ENCODE data around the gene TECPR1.

DNA sequence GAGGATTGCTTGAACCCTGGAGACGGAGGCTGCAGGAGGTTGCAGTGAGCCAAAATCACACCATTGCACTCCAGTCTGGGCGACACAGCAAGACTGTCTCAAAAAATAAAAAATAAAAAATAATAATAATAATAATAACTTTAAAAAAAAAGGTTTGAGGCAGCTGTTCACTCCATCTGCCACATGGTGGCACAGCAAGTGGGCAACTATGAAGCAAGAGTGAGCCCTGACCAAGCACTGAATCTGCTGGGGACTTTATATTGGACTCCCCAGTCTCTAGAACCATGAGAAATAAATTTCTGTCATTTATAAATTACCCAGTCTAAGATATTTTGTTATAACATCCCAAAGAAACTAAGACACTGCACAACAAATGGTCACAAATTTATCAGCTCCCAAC lies 14.8 kb upstream of the TECPR1 start:
- TF ChIP-seq, protein P1, sequence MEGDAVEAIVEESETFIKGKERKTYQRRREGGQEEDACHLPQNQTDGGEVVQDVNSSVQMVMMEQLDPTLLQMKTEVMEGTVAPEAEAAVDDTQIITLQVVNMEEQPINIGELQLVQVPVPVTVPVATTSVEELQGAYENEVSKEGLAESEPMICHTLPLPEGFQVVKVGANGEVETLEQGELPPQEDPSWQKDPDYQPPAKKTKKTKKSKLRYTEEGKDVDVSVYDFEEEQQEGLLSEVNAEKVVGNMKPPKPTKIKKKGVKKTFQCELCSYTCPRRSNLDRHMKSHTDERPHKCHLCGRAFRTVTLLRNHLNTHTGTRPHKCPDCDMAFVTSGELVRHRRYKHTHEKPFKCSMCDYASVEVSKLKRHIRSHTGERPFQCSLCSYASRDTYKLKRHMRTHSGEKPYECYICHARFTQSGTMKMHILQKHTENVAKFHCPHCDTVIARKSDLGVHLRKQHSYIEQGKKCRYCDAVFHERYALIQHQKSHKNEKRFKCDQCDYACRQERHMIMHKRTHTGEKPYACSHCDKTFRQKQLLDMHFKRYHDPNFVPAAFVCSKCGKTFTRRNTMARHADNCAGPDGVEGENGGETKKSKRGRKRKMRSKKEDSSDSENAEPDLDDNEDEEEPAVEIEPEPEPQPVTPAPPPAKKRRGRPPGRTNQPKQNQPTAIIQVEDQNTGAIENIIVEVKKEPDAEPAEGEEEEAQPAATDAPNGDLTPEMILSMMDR (tag by site-specific recombination; IDR thresholded peaks at IDR 0.05): no peak
- TF ChIP-seq MZF1 (tag by site-specific recombination; IDR thresholded peaks at IDR 0.05; ENCODE audit: borderline replicate concordance) (no peak), ZNF221 (tag by site-specific recombination; IDR thresholded peaks at IDR 0.05; ENCODE audit: borderline replicate concordance) (no peak), ZNF610 (tag by site-specific recombination; IDR thresholded peaks at IDR 0.05; ENCODE audit: borderline replicate concordance) (no peak), ZXDB (tag by site-specific recombination; IDR thresholded peaks at IDR 0.05) (no peak), KLF16 (tag by site-specific recombination; IDR thresholded peaks at IDR 0.05) (no peak)
- TF ChIP-seq, protein P2, sequence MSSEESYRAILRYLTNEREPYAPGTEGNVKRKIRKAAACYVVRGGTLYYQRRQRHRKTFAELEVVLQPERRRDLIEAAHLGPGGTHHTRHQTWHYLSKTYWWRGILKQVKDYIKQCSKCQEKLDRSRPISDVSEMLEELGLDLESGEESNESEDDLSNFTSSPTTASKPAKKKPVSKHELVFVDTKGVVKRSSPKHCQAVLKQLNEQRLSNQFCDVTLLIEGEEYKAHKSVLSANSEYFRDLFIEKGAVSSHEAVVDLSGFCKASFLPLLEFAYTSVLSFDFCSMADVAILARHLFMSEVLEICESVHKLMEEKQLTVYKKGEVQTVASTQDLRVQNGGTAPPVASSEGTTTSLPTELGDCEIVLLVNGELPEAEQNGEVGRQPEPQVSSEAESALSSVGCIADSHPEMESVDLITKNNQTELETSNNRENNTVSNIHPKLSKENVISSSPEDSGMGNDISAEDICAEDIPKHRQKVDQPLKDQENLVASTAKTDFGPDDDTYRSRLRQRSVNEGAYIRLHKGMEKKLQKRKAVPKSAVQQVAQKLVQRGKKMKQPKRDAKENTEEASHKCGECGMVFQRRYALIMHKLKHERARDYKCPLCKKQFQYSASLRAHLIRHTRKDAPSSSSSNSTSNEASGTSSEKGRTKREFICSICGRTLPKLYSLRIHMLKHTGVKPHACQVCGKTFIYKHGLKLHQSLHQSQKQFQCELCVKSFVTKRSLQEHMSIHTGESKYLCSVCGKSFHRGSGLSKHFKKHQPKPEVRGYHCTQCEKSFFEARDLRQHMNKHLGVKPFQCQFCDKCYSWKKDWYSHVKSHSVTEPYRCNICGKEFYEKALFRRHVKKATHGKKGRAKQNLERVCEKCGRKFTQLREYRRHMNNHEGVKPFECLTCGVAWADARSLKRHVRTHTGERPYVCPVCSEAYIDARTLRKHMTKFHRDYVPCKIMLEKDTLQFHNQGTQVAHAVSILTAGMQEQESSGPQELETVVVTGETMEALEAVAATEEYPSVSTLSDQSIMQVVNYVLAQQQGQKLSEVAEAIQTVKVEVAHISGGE (tag by site-specific recombination; conservative IDR thresholded peaks at IDR 0.05; ENCODE audit: low read depth): no peak

Measured in HEK293 (cell line).